A204.1 (cell line): ENCODE data around the gene AMY1C.
"Not testable (repeated sequence)": the region's sequence is repeated elsewhere in the genome, so short reads cannot be mapped to it uniquely, and the experiment has no call there.

Experiments used
- FAIRE-seq: peaks from 2 replicates; lab custom pipeline; 2012; peaks lifted over from hg19 to GRCh38; lab: Jason Lieb, UNC

The AMY1C gene

GRCh38 chr1:103749598-103749997 lies at the start of gene AMY1C:
Gene AMY1C (plus strand): TSS chr1:103749898. CDS start chr1:103750470, 572 bp downstream.
- FAIRE-seq, result not testable (repeated sequence)

GRCh38 chr1:103700669-103701068 lies 49.0 kb upstream of the AMY1C start:
- not testable (repeated sequence) for FAIRE-seq

GRCh38 chr1:103701256-103701655 lies 48.4 kb upstream of the AMY1C start:
- not testable (repeated sequence) for FAIRE-seq

DNA sequence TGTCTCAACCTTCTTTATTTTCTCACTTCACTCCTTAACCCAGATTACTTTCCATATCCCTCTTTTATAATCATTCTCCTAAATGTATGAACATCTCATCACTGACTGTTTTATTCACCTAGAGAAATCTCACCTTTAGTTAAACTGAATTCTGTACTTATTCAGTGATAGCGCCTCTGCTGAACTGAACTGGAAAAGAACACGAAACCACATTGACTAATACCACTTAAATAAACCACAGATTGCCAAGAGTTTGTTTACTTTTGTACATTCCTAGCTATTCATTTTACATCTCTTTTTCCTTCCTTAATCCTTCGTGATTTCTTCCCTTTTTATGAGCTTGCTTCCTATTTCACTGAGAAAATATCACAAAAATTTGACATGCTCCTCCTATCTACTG lies 42.0 kb upstream of the AMY1C start:
- FAIRE-seq, result not testable (repeated sequence)

DNA sequence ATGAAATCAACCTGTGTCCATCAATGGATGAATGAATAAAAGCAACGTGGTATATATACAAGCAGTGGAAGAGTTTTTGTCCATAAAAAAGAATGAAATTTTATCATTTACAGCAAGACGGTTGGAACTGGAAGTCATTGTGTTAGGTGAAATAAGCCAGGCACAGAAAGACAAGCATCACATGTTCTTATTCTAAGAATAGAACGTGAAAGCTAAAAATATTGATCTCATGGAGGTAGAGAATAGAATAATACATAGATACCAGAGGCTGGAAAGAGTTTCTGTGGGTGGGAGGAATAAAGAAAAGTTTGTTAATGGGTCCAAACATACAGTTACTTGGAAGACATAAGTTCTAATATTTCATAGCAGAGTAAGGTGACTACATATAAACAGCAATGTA lies 39.3 kb upstream of the AMY1C start:
- not testable (repeated sequence) for FAIRE-seq

GRCh38 chr1:103717404-103717803 lies 32.3 kb upstream of the AMY1C start:
- FAIRE-seq, result not testable (repeated sequence)

GRCh38 chr1:103721473-103721872 lies 28.2 kb upstream of the AMY1C start:
- not testable (repeated sequence) for FAIRE-seq

DNA sequence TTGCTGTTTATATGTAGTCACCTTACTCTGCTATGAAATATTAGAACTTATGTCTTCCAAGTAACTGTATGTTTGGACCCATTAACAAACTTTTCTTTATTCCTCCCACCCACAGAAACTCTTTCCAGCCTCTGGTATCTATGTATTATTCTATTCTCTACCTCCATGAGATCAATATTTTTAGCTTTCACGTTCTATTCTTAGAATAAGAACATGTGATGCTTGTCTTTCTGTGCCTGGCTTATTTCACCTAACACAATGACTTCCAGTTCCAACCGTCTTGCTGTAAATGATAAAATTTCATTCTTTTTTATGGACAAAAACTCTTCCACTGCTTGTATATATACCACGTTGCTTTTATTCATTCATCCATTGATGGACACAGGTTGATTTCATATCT lies 14.4 kb upstream of the AMY1C start:
- not testable (repeated sequence) for FAIRE-seq

- not testable (repeated sequence) for FAIRE-seq
Measured at GRCh38 chr1:103738031-103738430, 11.7 kb upstream of the AMY1C start.

DNA sequence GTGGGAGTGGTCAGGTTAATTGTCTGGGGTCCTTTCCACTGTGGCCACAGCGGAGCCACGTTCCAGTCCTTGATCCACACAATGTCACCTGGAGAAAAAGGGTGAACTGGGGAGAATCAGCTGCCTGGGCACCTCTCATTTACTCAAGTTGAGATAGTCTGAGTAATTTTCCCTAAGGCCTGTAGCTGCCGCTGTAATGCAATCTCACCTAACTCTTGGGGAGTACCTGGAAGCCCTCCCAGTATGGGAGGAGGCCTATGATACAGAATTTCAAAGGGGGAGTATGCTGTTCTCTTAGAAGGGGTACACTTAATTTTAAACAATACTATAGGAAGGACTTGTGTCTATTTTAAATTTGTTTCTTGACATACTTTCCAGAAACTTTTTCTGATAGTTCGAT lies 5.2 kb upstream of the AMY1C start:
- FAIRE-seq, result not testable (repeated sequence)

- FAIRE-seq, result not testable (repeated sequence)
Measured at GRCh38 chr1:103745040-103745439, 4.7 kb upstream of the AMY1C start.

GRCh38 chr1:103748273-103748672 lies 1.4 kb upstream of the AMY1C start:
- not testable (repeated sequence) for FAIRE-seq

- FAIRE-seq, result no peak
Measured at GRCh38 chr1:103761896-103762295, 12.2 kb downstream of the AMY1C start.

- FAIRE-seq, result no peak
Measured at GRCh38 chr1:103779932-103780331, 30.2 kb downstream of the AMY1C start.

GRCh38 chr1:103783944-103784377 lies 34.3 kb downstream of the AMY1C start:
- FAIRE-seq, result no peak

GRCh38 chr1:103788377-103788776 lies 38.7 kb downstream of the AMY1C start:
- FAIRE-seq, result peak; percentile 98

GRCh38 chr1:103790172-103790571 lies 40.5 kb downstream of the AMY1C start:
- FAIRE-seq, result no peak
